HL-60 (cell line): Measurements from ENCODE around the gene MPP2.

Experiments used
- DNase-seq, 2 experiments: peaks; one replicate each; pipeline ENCODE4 v3.0.0-alpha.2; 2010 to 2020; ENCODE audit warnings: low read depth in 1 of 2, low spot score in 1 of 2
- H3K27ac ChIP-seq: fragments of 250-450 bp; sonication (Bioruptor Pico); replicated peaks from 2 replicates; pipeline ENCODE4 v1.5.1; 2020; ENCODE audit warnings: mild to moderate bottlenecking, moderate library complexity
- H3K27me3 ChIP-seq: fragments of 250-450 bp; sonication (Bioruptor Pico); 2 replicates; pipeline ENCODE4 v1.5.1; 2021; ENCODE audit warnings: mild to moderate bottlenecking, moderate library complexity; ENCODE audit not compliant: insufficient read depth, poor library complexity, severe bottlenecking
- H3K4me3 ChIP-seq: replicated peaks from 2 replicates; pipeline ENCODE4 v1.5.1; 2011; ENCODE audit warnings: mild to moderate bottlenecking, control low read depth, low read length; ENCODE audit not compliant: insufficient read depth
- CTCF ChIP-seq: IDR thresholded peaks from one replicate; pipeline ENCODE4 v1.5.1; 2011; ENCODE audit warnings: low read length, control low read depth, inconsistent platforms; ENCODE audit not compliant: insufficient read depth
- GABPA ChIP-seq: IDR thresholded peaks from 2 replicates; pipeline ENCODE4 v1.6.1; 2012; ENCODE audit warnings: low read depth
- POLR2AphosphoS5 ChIP-seq: IDR thresholded peaks from 2 replicates; pipeline ENCODE4 v1.6.1; 2012; ENCODE audit warnings: low read depth
- SPI1 ChIP-seq: IDR thresholded peaks from 2 replicates; pipeline ENCODE4 v1.6.1; 2012; ENCODE audit warnings: low read depth, mild to moderate bottlenecking, borderline replicate concordance
- TF ChIP-seq, protein P1 (sequence below): IDR thresholded peaks from 2 replicates; pipeline ENCODE4 v1.6.1; 2012; ENCODE audit warnings: low read depth; ENCODE audit not compliant: insufficient replicate concordance

Gene MPP2

GRCh38 chr17:43927060-43927864 is 19.9 kb upstream of the MPP2 start:
- no peak overlapping the region for H3K27ac ChIP-seq
- peaks cover 24% of the 10 kb centered on the region for H3K27me3 ChIP-seq
- no peak for DNase-seq
- H3K4me3 ChIP-seq: no peak overlapping the region
- TF ChIP-seq SPI1 (no peak), GABPA (no peak), CTCF (no peak), POLR2AphosphoS5 (no peak)
- TF ChIP-seq, protein P1, sequence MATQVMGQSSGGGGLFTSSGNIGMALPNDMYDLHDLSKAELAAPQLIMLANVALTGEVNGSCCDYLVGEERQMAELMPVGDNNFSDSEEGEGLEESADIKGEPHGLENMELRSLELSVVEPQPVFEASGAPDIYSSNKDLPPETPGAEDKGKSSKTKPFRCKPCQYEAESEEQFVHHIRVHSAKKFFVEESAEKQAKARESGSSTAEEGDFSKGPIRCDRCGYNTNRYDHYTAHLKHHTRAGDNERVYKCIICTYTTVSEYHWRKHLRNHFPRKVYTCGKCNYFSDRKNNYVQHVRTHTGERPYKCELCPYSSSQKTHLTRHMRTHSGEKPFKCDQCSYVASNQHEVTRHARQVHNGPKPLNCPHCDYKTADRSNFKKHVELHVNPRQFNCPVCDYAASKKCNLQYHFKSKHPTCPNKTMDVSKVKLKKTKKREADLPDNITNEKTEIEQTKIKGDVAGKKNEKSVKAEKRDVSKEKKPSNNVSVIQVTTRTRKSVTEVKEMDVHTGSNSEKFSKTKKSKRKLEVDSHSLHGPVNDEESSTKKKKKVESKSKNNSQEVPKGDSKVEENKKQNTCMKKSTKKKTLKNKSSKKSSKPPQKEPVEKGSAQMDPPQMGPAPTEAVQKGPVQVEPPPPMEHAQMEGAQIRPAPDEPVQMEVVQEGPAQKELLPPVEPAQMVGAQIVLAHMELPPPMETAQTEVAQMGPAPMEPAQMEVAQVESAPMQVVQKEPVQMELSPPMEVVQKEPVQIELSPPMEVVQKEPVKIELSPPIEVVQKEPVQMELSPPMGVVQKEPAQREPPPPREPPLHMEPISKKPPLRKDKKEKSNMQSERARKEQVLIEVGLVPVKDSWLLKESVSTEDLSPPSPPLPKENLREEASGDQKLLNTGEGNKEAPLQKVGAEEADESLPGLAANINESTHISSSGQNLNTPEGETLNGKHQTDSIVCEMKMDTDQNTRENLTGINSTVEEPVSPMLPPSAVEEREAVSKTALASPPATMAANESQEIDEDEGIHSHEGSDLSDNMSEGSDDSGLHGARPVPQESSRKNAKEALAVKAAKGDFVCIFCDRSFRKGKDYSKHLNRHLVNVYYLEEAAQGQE: no peak

DNA sequence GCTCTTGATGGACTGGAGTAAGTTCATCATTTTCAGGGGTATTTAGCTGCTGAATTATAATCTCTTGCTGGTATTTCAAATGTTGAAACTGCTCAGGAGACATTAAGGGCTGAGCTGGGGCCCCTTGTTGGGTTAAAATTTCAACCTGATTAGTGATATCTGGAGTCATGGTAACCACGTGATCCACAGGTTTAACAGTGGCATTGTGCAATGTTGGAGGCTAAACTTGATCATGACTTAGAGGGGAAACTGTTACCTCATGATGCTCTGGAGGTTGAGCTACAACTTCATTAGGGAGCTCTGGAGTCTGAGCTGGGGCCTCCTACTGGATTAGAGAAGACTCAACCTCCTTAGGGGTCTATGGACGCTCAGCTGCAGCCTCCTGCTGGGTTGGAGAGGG is 17.2 kb upstream of the MPP2 start:
- H3K27me3 ChIP-seq: peaks cover 22% of the 10 kb centered on the region
- TF ChIP-seq CTCF: no peak
- TF ChIP-seq, protein P1: no peak

GRCh38 chr17:43920500-43921095 is 13.3 kb upstream of the MPP2 start:
- H3K4me3 ChIP-seq: no peak overlapping the region
- H3K27ac ChIP-seq: no peak overlapping the region
- peaks cover 23% of the 10 kb centered on the region for H3K27me3 ChIP-seq
- TF ChIP-seq SPI1 (no peak), POLR2AphosphoS5 (no peak), GABPA (no peak), CTCF (no peak)
- TF ChIP-seq, protein P1: no peak
- DNase-seq: no peak

More for the DNA sequence above, 17.2 kb upstream of the MPP2 start:
- H3K4me3 ChIP-seq: no peak overlapping the region
- no peak for DNase-seq
- H3K27ac ChIP-seq: no peak overlapping the region
